Thoracic aorta (tissue), 2 donors: ENCODE measurements around the gene NFU1. TPM values are rescaled to one million over a fixed set of nuclear protein-coding genes. Genes with fewer than 3 reads are reported as not detected.

Experiments used
- ATAC-seq: fragments of 150-250 bp; one replicate; pipeline ENCODE4 v1.8.0; 2017; ENCODE audit warnings: low read depth; ENCODE audit not compliant: insufficient number of reproducible peaks, low FRiP score
- DNase-seq: peaks from one replicate; pipeline ENCODE4 v3.0.0-alpha.2; 2020; ENCODE audit warnings: low spot score
- H3K27ac ChIP-seq, 2 donors: fragments of 200-600 bp; sonication (generic); 1 replicate in 1 of 2; 2 replicates in 1 of 2; pipeline ENCODE4 v1.5.1; 2016; ENCODE audit warnings: mild to moderate bottlenecking in 2 of 2, moderate library complexity in 2 of 2
- H3K27me3 ChIP-seq: fragments of 200-600 bp; sonication (generic); replicated peaks from 2 replicates; pipeline ENCODE4 v1.6.0; 2016; ENCODE audit warnings: mild to moderate bottlenecking; ENCODE audit not compliant: insufficient read depth
- H3K36me3 ChIP-seq: fragments of 200-600 bp; sonication (generic); one replicate; pipeline ENCODE4 v1.5.1; 2016
- H3K4me1 ChIP-seq, 2 donors: fragments of 200-600 bp; sonication (generic); 1 replicate in 1 of 2; 2 replicates in 1 of 2; pipeline versions ENCODE4 v1.5.1 to v1.6.0; 2016; ENCODE audit warnings: low read depth in 2 of 2, mild to moderate bottlenecking in 1 of 2; ENCODE audit not compliant: control insufficient read depth in 1 of 2
- H3K4me3 ChIP-seq: fragments of 200-600 bp; sonication (generic); 2 replicates; pipeline ENCODE4 v1.5.1; 2016; ENCODE audit warnings: mild to moderate bottlenecking
- H3K9me3 ChIP-seq: fragments of 200-600 bp; sonication (generic); 2 replicates; pipeline ENCODE4 v1.5.1; 2016
- CTCF ChIP-seq: fragments of 200-600 bp; sonication (generic); IDR thresholded peaks from one replicate; pipeline ENCODE4 v1.5.1; 2019; ENCODE audit warnings: antibody characterized with exemption
- total RNA-seq, 2 donors: library from RNA; depleted of rRNA; stranded (reverse); fragments of >200 nt; gene quantifications; one replicate each; pipeline versions ENCODE4 v1.1.0 to v1.2.3, GENCODE V29; 2016

NFU1 gene
- total RNA-seq, 2 donors from 2014 or later: 44.6 to 51.6 TPM

GRCh38 chr2:69405306-69405705 is 31.9 kb downstream of the NFU1 start:
- ATAC-seq (no peak), DNase-seq (no peak)
- Histone ChIP-seq H3K9me3 (no peaks in the 10 kb centered on the region), H3K27ac (no peak overlapping the region), H3K4me3 (no peak overlapping the region), H3K4me1 (no peaks in the 10 kb centered on the region), H3K27me3 (no peaks in the 10 kb centered on the region), H3K36me3 (peaks cover 19% of the 10 kb centered on the region)
- no peak for TF ChIP-seq CTCF

GRCh38 chr2:69400121-69400520 is 37.1 kb downstream of the NFU1 start:
- Histone ChIP-seq H3K9me3 (no peaks in the 10 kb centered on the region), H3K4me1 (peaks cover 0 to 18% of the 10 kb centered on the region in 2 donors), H3K27ac (no peak overlapping the region), H3K4me3 (no peak overlapping the region), H3K36me3 (peaks cover 35% of the 10 kb centered on the region), H3K27me3 (no peaks in the 10 kb centered on the region)
- no peak for TF ChIP-seq CTCF
- ATAC-seq (no peak), DNase-seq (no peak)

- peaks cover 25% of the 10 kb centered on the region for H3K36me3 ChIP-seq
- H3K27ac ChIP-seq: no peak overlapping the region
- H3K4me1 ChIP-seq: peaks cover 0 to 19% of the 10 kb centered on the region in 2 donors
- no peaks in the 10 kb centered on the region for H3K9me3 ChIP-seq
- no peak overlapping the region for H3K4me3 ChIP-seq
- TF ChIP-seq CTCF: no peak
- ATAC-seq: no peak
- DNase-seq: no peak
- no peaks in the 10 kb centered on the region for H3K27me3 ChIP-seq
Measured at GRCh38 chr2:69397234-69397633, 40.0 kb downstream of the NFU1 start.

- ATAC-seq (peak; percentile 57), DNase-seq (no peak)
- Histone ChIP-seq H3K27me3 (no peaks in the 10 kb centered on the region), H3K9me3 (no peaks in the 10 kb centered on the region), H3K4me1 (peaks cover 0 to 19% of the 10 kb centered on the region in 2 donors), H3K4me3 (no peak overlapping the region), H3K27ac (no peak overlapping the region), H3K36me3 (peaks cover 25% of the 10 kb centered on the region)
- no peak for TF ChIP-seq CTCF
Measured at GRCh38 chr2:69395866-69396265, 41.4 kb downstream of the NFU1 start.

- TF ChIP-seq CTCF: no peak
- no peaks in the 10 kb centered on the region for H3K9me3 ChIP-seq
- H3K27ac ChIP-seq: no peak overlapping the region
- peaks cover 13% of the 10 kb centered on the region for H3K36me3 ChIP-seq
- H3K27me3 ChIP-seq: no peaks in the 10 kb centered on the region
- ATAC-seq: no peak
- peaks cover 0 to 19% of the 10 kb centered on the region in 2 donors for H3K4me1 ChIP-seq
- no peak for DNase-seq
- no peak overlapping the region for H3K4me3 ChIP-seq
Measured at GRCh38 chr2:69393963-69394362, 43.3 kb downstream of the NFU1 start.
